Breast epithelium (tissue), 3 donors: Measurements from ENCODE around the gene SCEL.

ENCODE experiments used
- CTCF ChIP-seq, 3 donors: fragments of 450-650 bp; IDR thresholded peaks; one replicate each; pipeline ENCODE4 v1.5.1; 2016 to 2017; ENCODE audit warnings: antibody characterized with exemption in 3 of 3, mild to moderate bottlenecking in 3 of 3, moderate library complexity in 3 of 3
- POLR2A ChIP-seq: fragments of 450-650 bp; IDR thresholded peaks from one replicate; pipeline ENCODE4 v1.6.1; 2016; ENCODE audit warnings: antibody characterized with exemption, mild to moderate bottlenecking, moderate library complexity

GRCh38 chr13:77537289-77537919 lies 1.9 kb downstream of the SCEL start:
- TF ChIP-seq CTCF (IDR thresholded peaks at IDR 0.05) (no peak), POLR2A (no peak)
